ENCODE measurements around the gene C18orf32.

- TF ChIP-seq CTCF (IDR thresholded peaks at IDR 0.05) (no peak), POLR2A (IDR thresholded peaks at IDR 0.05) (no peak), POLR2AphosphoS5 (IDR thresholded peaks at IDR 0.05; ENCODE audit: insufficient read depth in 1 of 2, low read depth in 1 of 2) (no peak)
Observed at GRCh38 chr18:49481317-49481716, 5.7 kb downstream of the C18orf32 start.
